ENCODE measurements around the gene CCNO. TPM values are rescaled to one million over a fixed set of nuclear protein-coding genes. Genes with fewer than 3 reads are reported as not detected.

The CCNO gene
- total RNA-seq, 1 donor = not detected

- no peak for TF ChIP-seq CTCF (IDR thresholded peaks at IDR 0.05; ENCODE audit: insufficient read depth, low read depth, low read length)
- no peak for DNase-seq (ENCODE audit: low read depth)
- H3K4me3 ChIP-seq (ENCODE audit: low read depth, low read length) = no peak overlapping the region
Measured at GRCh38 chr5:55230086-55230629, 3.2 kb downstream of the CCNO start.

GRCh38 chr5:55227664-55228430 is 5.6 kb downstream of the CCNO start:
- TF ChIP-seq CTCF (IDR thresholded peaks at IDR 0.05; ENCODE audit: insufficient read depth, low read depth, low read length) = no peak
- DNase-seq (ENCODE audit: low read depth) = no peak
- peak overlapping the region; percentile 42 for H3K4me3 ChIP-seq (ENCODE audit: low read depth, low read length)

GRCh38 chr5:55226934-55227663 is 6.3 kb downstream of the CCNO start, which contains the start of gene MCIDAS:
MCIDAS (minus strand) TSS chr5:55227315; CDS start chr5:55227138, 177 bp downstream.
- peak; percentile 25 for DNase-seq (ENCODE audit: low read depth)
- peak within 1 kb of the TSS; percentile 42 for H3K4me3 ChIP-seq (ENCODE audit: low read depth, low read length)
- TF ChIP-seq CTCF (IDR thresholded peaks at IDR 0.05; ENCODE audit: insufficient read depth, low read depth, low read length) = no peak

- DNase-seq (ENCODE audit: low read depth) = peak; percentile 65
- H3K4me3 ChIP-seq (ENCODE audit: low read depth, low read length) = peak overlapping the region; percentile 42
- peak; percentile 61 for TF ChIP-seq CTCF (IDR thresholded peaks at IDR 0.05; ENCODE audit: insufficient read depth, low read depth, low read length)
Measured at GRCh38 chr5:55226027-55226933, 7.1 kb downstream of the CCNO start.

- no peak overlapping the region for H3K4me3 ChIP-seq (ENCODE audit: low read depth, low read length)
- no peak for DNase-seq (ENCODE audit: low read depth)
- TF ChIP-seq CTCF (IDR thresholded peaks at IDR 0.05; ENCODE audit: insufficient read depth, low read depth, low read length) = no peak
Measured at GRCh38 chr5:55225346-55225745, 8.1 kb downstream of the CCNO start.

- DNase-seq (ENCODE audit: low read depth) = no peak
- H3K4me3 ChIP-seq (ENCODE audit: low read depth, low read length) = no peak overlapping the region
- no peak for TF ChIP-seq CTCF (IDR thresholded peaks at IDR 0.05; ENCODE audit: insufficient read depth, low read depth, low read length)
Measured at GRCh38 chr5:55223812-55224240, 9.6 kb downstream of the CCNO start.

Data from fibroblast of villous mesenchyme (primary cell).